ENCODE data around the gene NOC3L. TPM values are rescaled to one million over a fixed set of nuclear protein-coding genes. Genes with fewer than 3 reads are reported as not detected.

The NOC3L gene
- total RNA-seq, 2 experiments from 2014 or later = 31.6 to 37.1 TPM

DNA sequence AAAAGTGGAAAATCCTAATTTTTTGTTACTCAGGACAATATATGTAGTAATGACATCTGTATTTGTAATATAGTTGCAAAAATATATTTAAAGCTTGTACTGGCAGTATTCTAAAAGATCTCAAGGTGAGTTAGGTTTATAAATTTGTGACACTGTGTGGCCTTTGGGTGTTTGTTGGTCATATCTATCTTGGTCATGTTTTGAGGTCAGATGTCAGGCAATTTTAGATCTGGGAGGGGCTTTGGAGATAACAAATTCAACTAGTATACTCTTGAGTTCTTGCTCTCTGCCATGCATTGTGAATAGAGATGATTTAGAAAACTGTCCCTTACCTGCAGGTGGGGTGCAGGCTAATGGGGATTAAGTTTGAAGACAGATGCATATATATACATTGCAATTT is 42.7 kb upstream of the NOC3L start:
- no peaks in the 10 kb centered on the region for H4K20me1 ChIP-seq (ENCODE audit: insufficient read depth, low read length)
- H3K4me1 ChIP-seq (ENCODE audit: insufficient read depth, low read length, poor library complexity, severe bottlenecking) = no peaks in the 10 kb centered on the region
- ChIA-PET POLR2A (interaction anchor here (1.2 kb wide), 1 partner anchor 11 kb away, joined by 4 read pairs; no protein-coding TSS in a partner anchor), CTCF (ENCODE audit: unreplicated experiment) (no interaction called here)
- H3K79me2 ChIP-seq (ENCODE audit: insufficient read depth, low read depth, low read length) = peaks cover 4% of the 10 kb centered on the region; the same call in 1 of the 2 replicates
- no peaks in the 10 kb centered on the region for H3K9me2 ChIP-seq (ENCODE audit: insufficient read depth, low read length)
- H2AFZ ChIP-seq (ENCODE audit: low read length) = no peak overlapping the region
- H3K9me3 ChIP-seq (ENCODE audit: low read length) = no peaks in the 10 kb centered on the region
- no peak for DNase-seq (ENCODE audit: low spot score)
- intact Hi-C loops (cut with micrococcal nuclease; ENCODE audit: unreplicated experiment) = loop anchor here (10.0 kb wide), 1 partner anchor 1131 kb away; no protein-coding TSS in a partner anchor
- TF ChIP-seq, protein P1, sequence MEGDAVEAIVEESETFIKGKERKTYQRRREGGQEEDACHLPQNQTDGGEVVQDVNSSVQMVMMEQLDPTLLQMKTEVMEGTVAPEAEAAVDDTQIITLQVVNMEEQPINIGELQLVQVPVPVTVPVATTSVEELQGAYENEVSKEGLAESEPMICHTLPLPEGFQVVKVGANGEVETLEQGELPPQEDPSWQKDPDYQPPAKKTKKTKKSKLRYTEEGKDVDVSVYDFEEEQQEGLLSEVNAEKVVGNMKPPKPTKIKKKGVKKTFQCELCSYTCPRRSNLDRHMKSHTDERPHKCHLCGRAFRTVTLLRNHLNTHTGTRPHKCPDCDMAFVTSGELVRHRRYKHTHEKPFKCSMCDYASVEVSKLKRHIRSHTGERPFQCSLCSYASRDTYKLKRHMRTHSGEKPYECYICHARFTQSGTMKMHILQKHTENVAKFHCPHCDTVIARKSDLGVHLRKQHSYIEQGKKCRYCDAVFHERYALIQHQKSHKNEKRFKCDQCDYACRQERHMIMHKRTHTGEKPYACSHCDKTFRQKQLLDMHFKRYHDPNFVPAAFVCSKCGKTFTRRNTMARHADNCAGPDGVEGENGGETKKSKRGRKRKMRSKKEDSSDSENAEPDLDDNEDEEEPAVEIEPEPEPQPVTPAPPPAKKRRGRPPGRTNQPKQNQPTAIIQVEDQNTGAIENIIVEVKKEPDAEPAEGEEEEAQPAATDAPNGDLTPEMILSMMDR (conservative IDR thresholded peaks at IDR 0.05; ENCODE audit: low read length) = no peak
- TF ChIP-seq EZH2phosphoT487 (IDR thresholded peaks at IDR 0.05; ENCODE audit: borderline replicate concordance, low read depth, low read length) = no peak
- no peak overlapping the region for H3K4me3 ChIP-seq (ENCODE audit: low read depth, low read length, poor library complexity, severe bottlenecking)
- no TSS peak for BruUV-seq (replicated peaks)
- H3K27ac ChIP-seq (ENCODE audit: low read depth, low read length, poor library complexity, severe bottlenecking) = no peak overlapping the region
- no peak overlapping the region for H3K4me2 ChIP-seq (ENCODE audit: low read length)
- no peaks in the 10 kb centered on the region for H3K36me3 ChIP-seq (ENCODE audit: insufficient read depth, low read length)

DNA sequence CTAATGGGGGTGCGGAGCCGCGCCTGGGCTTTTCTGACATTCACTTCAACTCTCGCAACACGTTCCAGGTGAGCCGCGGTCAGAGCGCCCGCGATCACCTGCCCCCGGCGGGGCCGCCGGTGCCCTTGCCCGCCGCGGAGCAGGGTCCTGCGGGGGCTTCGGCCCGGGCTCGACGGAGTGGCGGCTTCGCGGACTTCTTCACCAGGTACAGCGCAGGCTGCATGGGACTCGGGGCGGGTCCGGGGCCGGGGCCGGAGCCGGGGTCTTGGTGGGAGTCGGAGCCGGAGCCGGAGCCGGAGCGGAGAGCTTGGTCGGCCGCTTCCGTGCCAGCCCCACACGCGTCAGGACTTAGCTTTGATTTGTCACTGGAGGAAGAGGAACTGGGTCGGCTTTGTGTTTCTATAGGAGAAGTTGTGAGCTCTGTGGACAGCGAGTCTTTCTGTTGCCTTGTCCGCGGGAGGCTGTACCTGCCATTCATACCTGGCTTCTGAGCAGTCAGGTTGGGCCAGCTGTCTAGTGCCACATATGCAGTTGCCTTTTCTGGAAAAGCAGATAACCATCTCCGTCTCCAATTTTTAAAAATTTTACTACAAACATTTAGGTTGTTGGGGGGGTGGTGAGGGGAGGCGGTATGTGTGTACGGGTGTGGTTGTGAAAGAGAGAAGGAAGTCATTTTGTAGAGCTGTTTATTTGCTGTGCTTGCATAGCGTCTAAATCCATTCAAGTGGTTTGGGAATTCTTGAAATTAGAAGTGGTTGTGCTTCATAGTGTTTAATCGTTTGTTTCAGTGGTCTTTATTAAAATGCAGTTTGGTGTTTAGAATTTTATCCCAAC is 40.9 kb upstream of the NOC3L start:
- peak overlapping the region; percentile 68 for H3K4me2 ChIP-seq (ENCODE audit: low read length)
- ChIA-PET CTCF (ENCODE audit: unreplicated experiment) (no interaction called here), POLR2A (interaction anchor here (0.9 to 1.0 kb wide), 3 partner anchors 14 to 40 kb away, joined by 3 to 4 read pairs (median 4); no protein-coding TSS in a partner anchor)
- no peaks in the 10 kb centered on the region for H3K36me3 ChIP-seq (ENCODE audit: insufficient read depth, low read length)
- H3K9me2 ChIP-seq (ENCODE audit: insufficient read depth, low read length) = no peaks in the 10 kb centered on the region
- TF ChIP-seq, protein P1 (conservative IDR thresholded peaks at IDR 0.05; ENCODE audit: low read length) = no peak
- no peak for TF ChIP-seq EZH2phosphoT487 (IDR thresholded peaks at IDR 0.05; ENCODE audit: borderline replicate concordance, low read depth, low read length)
- no peaks in the 10 kb centered on the region for H3K9me3 ChIP-seq (ENCODE audit: low read length)
- H2AFZ ChIP-seq (ENCODE audit: low read length) = peak overlapping the region; percentile 80
- no peaks in the 10 kb centered on the region for H3K4me1 ChIP-seq (ENCODE audit: insufficient read depth, low read length, poor library complexity, severe bottlenecking)
- BruUV-seq (replicated peaks) = no TSS peak
- H3K79me2 ChIP-seq (ENCODE audit: insufficient read depth, low read depth, low read length) = peaks cover 4% of the 10 kb centered on the region; the same call in 1 of the 2 replicates
- intact Hi-C loops (cut with micrococcal nuclease; ENCODE audit: unreplicated experiment) = loop anchor here (2.0 to 10.0 kb wide), 3 partner anchors 41 to 1129 kb away; partner anchors contain the start of genes HELLS and NOC3L
- H3K4me3 ChIP-seq (ENCODE audit: low read depth, low read length, poor library complexity, severe bottlenecking) = peak overlapping the region; percentile 81
- no peaks in the 10 kb centered on the region for H4K20me1 ChIP-seq (ENCODE audit: insufficient read depth, low read length)
- DNase-seq (ENCODE audit: low spot score) = peak; percentile 76
- H3K27ac ChIP-seq (ENCODE audit: low read depth, low read length, poor library complexity, severe bottlenecking) = peak overlapping the region; percentile 43
